K562 (cell line): ENCODE results near the gene CLDN7. TPM values are rescaled to one million over a fixed set of nuclear protein-coding genes. Genes with fewer than 3 reads are reported as not detected.

Source experiments
- ATAC-seq: fragments of 200-7000 bp; cut with Tn5 transposase; 3 replicates; pipeline ENCODE4 v1.9.1; 2020; ENCODE audit warnings: moderate library complexity
- BruUV-seq: library from RNA; stranded (reverse); fragments of 400-500 nt; replicated peaks from 2 replicates; lab custom pipeline; 2021; lab: Mats Ljungman, UMichigan
- CTCF ChIA-PET: fragments of 300-600 bp; formaldehyde crosslinking; extraction: SDS; loops from one replicate; lab custom pipeline; 2021; ENCODE audit warnings: low intra/inter-chr PET ratio; lab: Yijun Ruan, JAX
- POLR2A ChIA-PET: fragments of 300-600, 350-650 bp; sonication (Branson Sonifier 250); formaldehyde crosslinking; extraction: SDS; loops from one replicate; lab custom pipeline; 2021; ENCODE audit warnings: antibody characterized with exemption, inconsistent platforms; lab: Yijun Ruan, JAX
- DNase-seq, 4 experiments: peaks; one replicate each; pipeline versions ENCODE4 v3.0.0 to v3.0.0-alpha.2; 2011 to 2018; ENCODE audit warnings: low spot score in 3 of 4, mixed read lengths in 3 of 4; ENCODE audit errors: extremely low read depth in 1 of 4
- FAIRE-seq: peaks from 2 replicates; lab custom pipeline; 2011; peaks lifted over from hg19 to GRCh38; lab: Jason Lieb, UNC
- H2AFZ ChIP-seq: 2 replicates; pipeline ENCODE4 v1.6.0; 2011; ENCODE audit warnings: low read depth, low read length, control low read depth, inconsistent platforms
- H3K27ac ChIP-seq: fragments of 200-600 bp; 3 replicates; pipeline ENCODE4 v1.8.0; 2011; ENCODE audit warnings: low read depth, mild to moderate bottlenecking, control low read depth, inconsistent platforms, low read length, moderate library complexity, mixed read lengths; ENCODE audit errors: extremely low read depth
- H3K27me3 ChIP-seq, 2 experiments: fragments of 300-600 bp in 1 of 2; 2 replicates in 1 of 2; 3 replicates in 1 of 2; pipeline versions ENCODE4 v1.6.0 to v1.8.0; 2011; ENCODE audit warnings: inconsistent platforms in 2 of 2, low read length in 2 of 2, mild to moderate bottlenecking in 1 of 2, mixed read lengths in 1 of 2, moderate library complexity in 1 of 2; ENCODE audit not compliant: control insufficient read depth in 2 of 2, insufficient read depth in 2 of 2
- H3K36me3 ChIP-seq: fragments of 300-600 bp; 3 replicates; pipeline ENCODE4 v1.8.0; 2011; ENCODE audit warnings: mild to moderate bottlenecking, low read length, inconsistent platforms; ENCODE audit not compliant: control insufficient read depth, insufficient read depth
- H3K4me1 ChIP-seq, 2 experiments: fragments of 200-600 bp in 1 of 2; replicated peaks in 1 of 2; 2 replicates in 1 of 2; 3 replicates in 1 of 2; pipeline versions ENCODE4 v1.5.1 to v1.8.0; 2011; ENCODE audit warnings: inconsistent platforms in 2 of 2, low read length in 2 of 2, mild to moderate bottlenecking in 1 of 2, mixed read lengths in 1 of 2, moderate library complexity in 1 of 2; ENCODE audit not compliant: control insufficient read depth in 2 of 2, insufficient read depth in 2 of 2
- H3K4me2 ChIP-seq: 2 replicates; pipeline ENCODE4 v1.6.1; 2011; ENCODE audit warnings: low read length, control low read depth, inconsistent platforms, mixed read lengths; ENCODE audit not compliant: insufficient read depth
- H3K4me3 ChIP-seq: fragments of 200-600 bp; sonication (generic), shearing (Covaris generic); 2 replicates; pipeline ENCODE4 v1.5.1; 2016; ENCODE audit warnings: control low read depth, inconsistent platforms
- H3K79me2 ChIP-seq: fragments of 200-600 bp; 3 replicates; pipeline ENCODE4 v1.8.0; 2011; ENCODE audit warnings: low read length, inconsistent platforms; ENCODE audit not compliant: control insufficient read depth, insufficient read depth
- H3K9ac ChIP-seq, 2 experiments: 2 replicates each; pipeline versions ENCODE4 v1.6.0 to v1.6.1; 2011; ENCODE audit warnings: low read depth in 2 of 2, low read length in 2 of 2, control low read depth in 1 of 2, inconsistent platforms in 1 of 2, mild to moderate bottlenecking in 1 of 2, mixed read lengths in 1 of 2; ENCODE audit not compliant: insufficient read depth in 1 of 2
- H3K9me1 ChIP-seq: one replicate; pipeline ENCODE4 v1.6.0; 2011; ENCODE audit warnings: inconsistent platforms, mild to moderate bottlenecking, low read length, moderate library complexity; ENCODE audit not compliant: control insufficient read depth, insufficient read depth
- H3K9me3 ChIP-seq: replicated peaks from 2 replicates; pipeline ENCODE4 v1.5.1; 2011; ENCODE audit warnings: low read depth, low read length, inconsistent platforms; ENCODE audit not compliant: control insufficient read depth, insufficient read depth
- H4K20me1 ChIP-seq: replicated peaks from 2 replicates; pipeline ENCODE4 v1.6.1; 2011; ENCODE audit warnings: low read length, inconsistent platforms, mixed read lengths; ENCODE audit not compliant: control insufficient read depth, insufficient read depth
- BRF2 ChIP-seq: IDR thresholded peaks from 3 replicates; pipeline ENCODE4 v1.6.1; 2011; ENCODE audit warnings: borderline replicate concordance, mild to moderate bottlenecking; ENCODE audit not compliant: insufficient read length, insufficient read depth
- ELF2 ChIP-seq: fragments of 250-450 bp; sonication (Bioruptor Pico); IDR thresholded peaks from 2 replicates; pipeline ENCODE4 v1.5.0; 2021; ENCODE audit warnings: mild to moderate bottlenecking
- GMEB1 ChIP-seq: fragments of 250-450 bp; sonication (Bioruptor Pico); IDR thresholded peaks from 2 replicates; pipeline ENCODE4 v1.4.0; 2020; ENCODE audit warnings: mild to moderate bottlenecking
- KAT8 ChIP-seq: fragments of 450-650 bp; IDR thresholded peaks from 2 replicates; pipeline ENCODE4 v1.6.1; 2016; ENCODE audit warnings: low read depth, mild to moderate bottlenecking
- NUFIP1 ChIP-seq: fragments of 450-650 bp; IDR thresholded peaks from 2 replicates; pipeline ENCODE4 v1.6.1; 2018; ENCODE audit not compliant: partially characterized antibody
- YY1 ChIP-seq, 3 experiments: IDR thresholded peaks; 2 replicates each; pipeline ENCODE4 v1.6.1; 2011; ENCODE audit warnings: low read length in 2 of 3, mild to moderate bottlenecking in 2 of 3, moderate library complexity in 2 of 3, borderline replicate concordance in 1 of 3, control low read depth in 1 of 3, low read depth in 1 of 3; ENCODE audit not compliant: insufficient read depth in 3 of 3, insufficient replicate concordance in 2 of 3, control insufficient read depth in 1 of 3, insufficient read length in 1 of 3; ENCODE audit errors: extremely low read depth in 1 of 3
- ZNF639 ChIP-seq, 2 experiments: fragments of 200-800 bp in 1 of 2; sonication (Bioruptor generic) in 1 of 2; sonication (generic) in 1 of 2; formaldehyde crosslinking in 1 of 2; IDR thresholded peaks in 1 of 2; conservative IDR thresholded peaks in 1 of 2; 2 replicates each; pipeline versions ENCODE4 v1.5.0 to v1.6.1; 2016 to 2020; ENCODE audit warnings: missing compliant biosample characterization in 1 of 2, missing genetic modification characterization in 1 of 2, missing genetic modification reagents in 1 of 2
- WGBS: fragments of 100-300 bp; shearing (Covaris generic); methylation state at CpG from one replicate; pipeline ENCODE4 v1.1.6; 2016; ENCODE audit warnings: low coverage, mixed read lengths; ENCODE audit not compliant: insufficient coverage; ENCODE audit errors: missing lambda C conversion rate; 5-methylcytosine and 5-hydroxymethylcytosine counted together
- in situ Hi-C: fragments of 300-500 bp; cut with MboI; formaldehyde crosslinking; loops from 4 replicates; pipeline ENCODE4 v1.15.0; 2018; ENCODE audit warnings: inconsistent platforms, mixed read lengths
- intact Hi-C: fragments of 100-400 bp; cut with micrococcal nuclease; formaldehyde crosslinking; loops from 2 replicates; pipeline ENCODE4 v1.14.2; 2022
- polyA plus RNA-seq, 8 experiments: library from polyadenylated mRNA; depleted of rRNA in 4 of 8; stranded (reverse) in 5 of 8; unstranded in 3 of 8; fragments of >200 nt; fragmentation: Nextera tagmentation in 2 of 8; fragmentation: Illumina TruSeq in 1 of 8; extraction: Ambion mirVana in 2 of 8; extraction: Trizol in 1 of 8; gene quantifications; 2 replicates each; pipeline versions ENCODE4 v1.2.1 to v1.2.3, GENCODE V29; 2011 to 2014; ENCODE audit warnings: inconsistent platforms in 1 of 8, missing spikeins in 1 of 8
- total RNA-seq, 7 experiments: library from RNA; depleted of rRNA in 6 of 7; stranded (reverse); fragments of >200 nt in 6 of 7; fragmentation: Illumina TruSeq in 2 of 7; extraction: Trizol in 2 of 7; gene quantifications; 2 replicates each; pipeline versions ENCODE4 v1.2.1 to v1.2.3, GENCODE V29; 2011 to 2021; ENCODE audit warnings: low replicate concordance in 1 of 7

The CLDN7 gene
- total and polyA plus RNA-seq, 9 of the 15 experiments (the other 6 are each of a cell fraction or from before 2014, with no cell fraction given): 2.2 to 14.5 (median 7.6) TPM

- no peak overlapping the region for H2AFZ ChIP-seq
- ChIA-PET POLR2A (interaction anchor here (0.6 to 2.8 kb wide), 2 partner anchors 8 to 26 kb away, joined by 3 to 19 read pairs; partner anchors contain the start of genes ACADVL and DLG4), CTCF (no interaction called here)
- ATAC-seq (no peak), FAIRE-seq (no peak), DNase-seq (no peak)
- H3K4me3 ChIP-seq: no peak overlapping the region
- H3K9me1 ChIP-seq: peaks cover 4% of the 10 kb centered on the region
- H3K4me1 ChIP-seq: peaks cover 7 to 27% of the 10 kb centered on the region in 2 experiments; a peak in 4 of 5 replicates
- TF ChIP-seq NUFIP1: no peak
- no peak for TF ChIP-seq ELF2 (CRISPR knock-in tag)
- no peak for TF ChIP-seq GMEB1
- TF ChIP-seq ZNF639 (CRISPR knock-in tag; conservative IDR thresholded peaks at IDR 0.05 in 1 of 2, IDR thresholded peaks at IDR 0.05 in 1 of 2): no peak
- no peak for TF ChIP-seq BRF2
- TF ChIP-seq YY1 (IDR thresholded peaks at IDR 0.05; ENCODE audit: borderline replicate concordance in 1 of 3, control insufficient read depth in 1 of 3, extremely low read depth in 1 of 3, insufficient read depth in 3 of 3, insufficient read length in 1 of 3, insufficient replicate concordance in 2 of 3, low read depth in 1 of 3, low read length in 2 of 3): no peak
- no peak for TF ChIP-seq KAT8
- no peak overlapping the region for H3K4me2 ChIP-seq
- intact Hi-C loops (no loop called here), in situ Hi-C loops (no loop called here)
- no TSS peak for BruUV-seq
- no peaks in the 10 kb centered on the region for H3K9me3 ChIP-seq
- peaks cover 38% of the 10 kb centered on the region for H3K79me2 ChIP-seq
- peaks cover 76% of the 10 kb centered on the region; the same call in 2 of the 3 replicates for H3K36me3 ChIP-seq
- peaks cover 7% of the 10 kb centered on the region for H4K20me1 ChIP-seq
- no peaks in the 10 kb centered on the region for H3K27me3 ChIP-seq
- 88% methylated on average over 4 of the region's 14 CpGs for WGBS
- no peak overlapping the region for H3K27ac ChIP-seq
- H3K9ac ChIP-seq: no peak overlapping the region
These were observed 33.4 kb downstream of the CLDN7 start for GRCh38 chr17:7228920-7229319.
